ENCODE data around the gene GXYLT2. TPM values are rescaled to one million over a fixed set of nuclear protein-coding genes. Genes with fewer than 3 reads are reported as not detected.

Gene GXYLT2
- total RNA-seq, 1 donor: 77.4 TPM

DNA sequence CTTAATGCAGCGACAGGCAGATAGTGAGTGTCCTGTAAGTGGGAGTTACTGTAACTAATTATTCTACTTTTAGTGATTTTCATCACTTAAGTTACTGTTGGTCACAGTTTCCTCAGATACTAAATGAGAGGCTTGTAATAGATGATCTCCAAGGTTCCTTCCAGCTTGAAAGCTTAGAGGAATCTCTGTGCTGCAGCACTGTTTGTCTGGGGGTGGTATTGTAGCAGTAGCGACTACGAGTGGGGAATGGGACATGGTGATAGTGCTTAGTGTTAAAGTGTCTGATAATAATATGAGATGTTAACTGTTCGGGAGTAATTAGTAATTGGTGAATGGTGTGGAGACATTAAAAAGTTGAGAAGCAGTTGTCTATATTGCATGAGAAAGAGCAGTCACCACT lies 121.2 kb downstream of the GXYLT2 start:
- Histone ChIP-seq H3K36me3 (ENCODE audit: insufficient read depth, low read length) (peaks cover 20% of the 10 kb centered on the region), H3K79me2 (ENCODE audit: insufficient read depth, low read length) (peaks cover 100% of the 10 kb centered on the region), H4K20me1 (ENCODE audit: insufficient read depth, low read length) (peaks cover 84% of the 10 kb centered on the region), H3K4me2 (ENCODE audit: insufficient read depth, low read length) (no peak overlapping the region), H3K4me3 (ENCODE audit: insufficient read depth, low read length) (no peak overlapping the region), H3K27me3 (ENCODE audit: insufficient read depth, low read length) (no peaks in the 10 kb centered on the region), H3K27ac (ENCODE audit: low read depth, low read length) (no peak overlapping the region), H2AFZ (ENCODE audit: low read length) (no peak overlapping the region), H3K9me3 (ENCODE audit: low read depth, low read length) (no peaks in the 10 kb centered on the region), H3K4me1 (ENCODE audit: insufficient read depth, low read length) (peaks cover 4% of the 10 kb centered on the region)
- no peak for DNase-seq (ENCODE audit: insufficient read length, low spot score, missing footprints)
- TF ChIP-seq, protein P1, sequence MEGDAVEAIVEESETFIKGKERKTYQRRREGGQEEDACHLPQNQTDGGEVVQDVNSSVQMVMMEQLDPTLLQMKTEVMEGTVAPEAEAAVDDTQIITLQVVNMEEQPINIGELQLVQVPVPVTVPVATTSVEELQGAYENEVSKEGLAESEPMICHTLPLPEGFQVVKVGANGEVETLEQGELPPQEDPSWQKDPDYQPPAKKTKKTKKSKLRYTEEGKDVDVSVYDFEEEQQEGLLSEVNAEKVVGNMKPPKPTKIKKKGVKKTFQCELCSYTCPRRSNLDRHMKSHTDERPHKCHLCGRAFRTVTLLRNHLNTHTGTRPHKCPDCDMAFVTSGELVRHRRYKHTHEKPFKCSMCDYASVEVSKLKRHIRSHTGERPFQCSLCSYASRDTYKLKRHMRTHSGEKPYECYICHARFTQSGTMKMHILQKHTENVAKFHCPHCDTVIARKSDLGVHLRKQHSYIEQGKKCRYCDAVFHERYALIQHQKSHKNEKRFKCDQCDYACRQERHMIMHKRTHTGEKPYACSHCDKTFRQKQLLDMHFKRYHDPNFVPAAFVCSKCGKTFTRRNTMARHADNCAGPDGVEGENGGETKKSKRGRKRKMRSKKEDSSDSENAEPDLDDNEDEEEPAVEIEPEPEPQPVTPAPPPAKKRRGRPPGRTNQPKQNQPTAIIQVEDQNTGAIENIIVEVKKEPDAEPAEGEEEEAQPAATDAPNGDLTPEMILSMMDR (IDR thresholded peaks at IDR 0.05; ENCODE audit: extremely low read depth, low read depth, low read length): no peak

DNA sequence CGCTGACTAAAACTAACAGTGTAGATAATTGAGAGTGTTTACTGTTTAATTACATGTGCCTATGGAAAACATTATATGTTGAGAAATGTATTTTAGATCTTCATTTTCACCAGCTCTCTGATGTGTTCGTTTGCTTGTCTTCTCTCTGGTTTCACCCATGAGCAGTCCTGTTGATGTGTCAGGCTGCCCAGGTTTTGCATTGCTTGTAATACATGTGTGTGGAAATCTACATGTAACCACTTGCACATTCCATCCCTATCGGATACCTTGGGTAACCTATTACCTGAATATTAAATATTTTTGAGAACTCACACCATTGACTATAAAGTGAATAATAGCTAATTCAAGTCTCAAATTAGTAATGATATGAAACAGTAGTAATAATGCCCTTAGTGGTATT lies 121.9 kb downstream of the GXYLT2 start:
- Histone ChIP-seq H3K4me1 (ENCODE audit: insufficient read depth, low read length) (peaks cover 4% of the 10 kb centered on the region), H3K4me2 (ENCODE audit: insufficient read depth, low read length) (no peak overlapping the region), H3K27me3 (ENCODE audit: insufficient read depth, low read length) (no peaks in the 10 kb centered on the region), H3K9me3 (ENCODE audit: low read depth, low read length) (no peaks in the 10 kb centered on the region), H3K36me3 (ENCODE audit: insufficient read depth, low read length) (peaks cover 20% of the 10 kb centered on the region), H4K20me1 (ENCODE audit: insufficient read depth, low read length) (peaks cover 83% of the 10 kb centered on the region), H3K4me3 (ENCODE audit: insufficient read depth, low read length) (no peak overlapping the region), H3K79me2 (ENCODE audit: insufficient read depth, low read length) (peaks cover 99% of the 10 kb centered on the region), H2AFZ (ENCODE audit: low read length) (no peak overlapping the region), H3K27ac (ENCODE audit: low read depth, low read length) (no peak overlapping the region)
- no peak for DNase-seq (ENCODE audit: insufficient read length, low spot score, missing footprints)
- TF ChIP-seq, protein P1 (IDR thresholded peaks at IDR 0.05; ENCODE audit: extremely low read depth, low read depth, low read length): no peak

GRCh38 chr3:73010158-73010557 lies 122.3 kb downstream of the GXYLT2 start:
- H4K20me1 ChIP-seq (ENCODE audit: insufficient read depth, low read length): peaks cover 80% of the 10 kb centered on the region
- TF ChIP-seq, protein P1 (IDR thresholded peaks at IDR 0.05; ENCODE audit: extremely low read depth, low read depth, low read length): no peak
- peaks cover 99% of the 10 kb centered on the region for H3K79me2 ChIP-seq (ENCODE audit: insufficient read depth, low read length)
- no peak overlapping the region for H2AFZ ChIP-seq (ENCODE audit: low read length)
- no peaks in the 10 kb centered on the region for H3K27me3 ChIP-seq (ENCODE audit: insufficient read depth, low read length)
- DNase-seq (ENCODE audit: insufficient read length, low spot score, missing footprints): no peak
- no peak overlapping the region for H3K4me2 ChIP-seq (ENCODE audit: insufficient read depth, low read length)
- no peak overlapping the region for H3K27ac ChIP-seq (ENCODE audit: low read depth, low read length)
- peaks cover 4% of the 10 kb centered on the region for H3K4me1 ChIP-seq (ENCODE audit: insufficient read depth, low read length)
- no peak overlapping the region for H3K4me3 ChIP-seq (ENCODE audit: insufficient read depth, low read length)
- H3K36me3 ChIP-seq (ENCODE audit: insufficient read depth, low read length): peaks cover 20% of the 10 kb centered on the region
- no peaks in the 10 kb centered on the region for H3K9me3 ChIP-seq (ENCODE audit: low read depth, low read length)

- peaks cover 71% of the 10 kb centered on the region for H4K20me1 ChIP-seq (ENCODE audit: insufficient read depth, low read length)
- H3K9me3 ChIP-seq (ENCODE audit: low read depth, low read length): no peaks in the 10 kb centered on the region
- no peak overlapping the region for H3K4me3 ChIP-seq (ENCODE audit: insufficient read depth, low read length)
- H3K27me3 ChIP-seq (ENCODE audit: insufficient read depth, low read length): no peaks in the 10 kb centered on the region
- no peak overlapping the region for H3K27ac ChIP-seq (ENCODE audit: low read depth, low read length)
- H3K79me2 ChIP-seq (ENCODE audit: insufficient read depth, low read length): peaks cover 99% of the 10 kb centered on the region
- no peaks in the 10 kb centered on the region for H3K36me3 ChIP-seq (ENCODE audit: insufficient read depth, low read length)
- TF ChIP-seq, protein P1 (IDR thresholded peaks at IDR 0.05; ENCODE audit: extremely low read depth, low read depth, low read length): no peak
- no peaks in the 10 kb centered on the region for H3K4me1 ChIP-seq (ENCODE audit: insufficient read depth, low read length)
- DNase-seq (ENCODE audit: insufficient read length, low spot score, missing footprints): no peak
- H2AFZ ChIP-seq (ENCODE audit: low read length): no peak overlapping the region
- H3K4me2 ChIP-seq (ENCODE audit: insufficient read depth, low read length): no peak overlapping the region
Measured at GRCh38 chr3:73018298-73018697, 130.5 kb downstream of the GXYLT2 start.

Data from osteoblast (primary cell).